Breast epithelium (tissue), 3 donors: Measurements from ENCODE around the gene TXNL4A.

Experiments used
- CTCF ChIP-seq, 3 donors: fragments of 450-650 bp; IDR thresholded peaks; one replicate each; pipeline ENCODE4 v1.5.1; 2016 to 2017; ENCODE audit warnings: antibody characterized with exemption in 3 of 3, mild to moderate bottlenecking in 3 of 3, moderate library complexity in 3 of 3
- POLR2A ChIP-seq: fragments of 450-650 bp; IDR thresholded peaks from one replicate; pipeline ENCODE4 v1.6.1; 2016; ENCODE audit warnings: antibody characterized with exemption, mild to moderate bottlenecking, moderate library complexity

GRCh38 chr18:79940126-79940813, 48.1 kb downstream of the TXNL4A start:
- TF ChIP-seq CTCF (IDR thresholded peaks at IDR 0.05) (no peak), POLR2A (no peak)
